Esophagus (tissue), 2 donors: ENCODE results near the gene ST7L. TPM values are rescaled to one million over a fixed set of nuclear protein-coding genes. Genes with fewer than 3 reads are reported as not detected.
"Not testable (repeated sequence)": the region's sequence is repeated elsewhere in the genome, so short reads cannot be mapped to it uniquely, and the experiment has no call there.

ENCODE experiments used
- H3K27ac ChIP-seq, 2 donors: one replicate each; pipeline ENCODE4 v1.5.1; 2013; ENCODE audit warnings: low read depth in 2 of 2, mild to moderate bottlenecking in 2 of 2, inconsistent platforms in 1 of 2, low read length in 1 of 2, moderate library complexity in 1 of 2
- H3K27me3 ChIP-seq, 2 donors: one replicate each; pipeline ENCODE4 v1.6.1; 2013; ENCODE audit warnings: low read length in 2 of 2, control low read depth in 1 of 2, mild to moderate bottlenecking in 1 of 2; ENCODE audit not compliant: insufficient read depth in 2 of 2, control insufficient read depth in 1 of 2
- H3K36me3 ChIP-seq, 2 donors: one replicate each; pipeline ENCODE4 v1.6.1; 2013; ENCODE audit warnings: low read length in 1 of 2; ENCODE audit not compliant: control insufficient read depth in 2 of 2, insufficient read depth in 2 of 2
- H3K4me1 ChIP-seq, 2 donors: one replicate each; pipeline ENCODE4 v1.6.1; 2013; ENCODE audit warnings: low read length in 1 of 2; ENCODE audit not compliant: control insufficient read depth in 2 of 2, insufficient read depth in 2 of 2
- H3K4me3 ChIP-seq, 2 donors: one replicate each; pipeline ENCODE4 v1.5.1; 2013; ENCODE audit warnings: low read length in 2 of 2, mild to moderate bottlenecking in 2 of 2, low read depth in 1 of 2, moderate library complexity in 1 of 2
- H3K9me3 ChIP-seq, 2 donors: one replicate each; pipeline ENCODE4 v1.6.1; 2013; ENCODE audit warnings: mild to moderate bottlenecking in 2 of 2, low read depth in 1 of 2, low read length in 1 of 2, moderate library complexity in 1 of 2; ENCODE audit not compliant: control insufficient read depth in 2 of 2, insufficient read depth in 1 of 2
- WGBS, 2 donors: extraction: QIAGEN DNeasy Blood & Tissue Kit; methylation state at CpG; one replicate each; pipeline ENCODE4 v1.1.7; 2013; 5-methylcytosine and 5-hydroxymethylcytosine counted together
- polyA plus RNA-seq, 2 donors: library from polyadenylated mRNA; stranded (reverse); fragments of 200-250 nt; gene quantifications; one replicate each; pipeline ENCODE4 v1.2.3, GENCODE V29; 2013
- donor health status: healthy with polysubstance abuse.
- donor health status: Bipolar disorder and iron deficiency.

Gene ST7L
- polyA plus RNA-seq, 2 donors, result 8.9 to 12.0 TPM

DNA sequence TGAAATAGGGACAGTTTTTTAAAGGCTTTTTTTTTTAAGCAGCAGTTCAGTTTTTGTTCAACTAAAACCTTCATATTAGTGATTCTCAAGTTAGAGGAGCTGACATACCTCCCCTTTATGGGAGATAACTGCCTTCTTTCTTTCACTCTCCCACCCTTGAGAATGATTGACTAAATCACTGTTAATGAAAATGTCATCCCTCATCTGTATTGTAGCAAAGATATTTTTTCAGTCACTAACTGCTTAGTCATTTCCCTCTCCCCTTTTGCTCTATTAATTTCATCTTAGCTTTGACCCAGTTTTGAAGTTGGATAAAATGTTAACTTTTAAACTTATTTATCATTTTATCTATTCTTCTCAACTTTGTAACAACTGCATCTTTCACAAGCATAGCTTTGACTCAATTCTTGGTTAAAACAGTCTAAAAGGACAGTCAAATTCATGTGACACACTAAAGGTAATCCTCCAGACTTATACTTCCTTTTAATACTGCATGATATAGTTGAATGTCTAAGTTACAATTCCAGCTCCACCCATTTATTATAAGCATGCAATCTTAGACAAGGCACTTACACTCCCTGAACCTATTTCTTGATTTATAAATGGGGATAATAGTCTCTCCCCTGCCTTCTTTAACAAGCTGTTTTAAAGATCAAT, 17.8 kb upstream of the ST7L start:
- no peaks in the 10 kb centered on the region for H3K36me3 ChIP-seq
- no peaks in the 10 kb centered on the region for H3K4me1 ChIP-seq
- no peak overlapping the region for H3K27ac ChIP-seq

DNA sequence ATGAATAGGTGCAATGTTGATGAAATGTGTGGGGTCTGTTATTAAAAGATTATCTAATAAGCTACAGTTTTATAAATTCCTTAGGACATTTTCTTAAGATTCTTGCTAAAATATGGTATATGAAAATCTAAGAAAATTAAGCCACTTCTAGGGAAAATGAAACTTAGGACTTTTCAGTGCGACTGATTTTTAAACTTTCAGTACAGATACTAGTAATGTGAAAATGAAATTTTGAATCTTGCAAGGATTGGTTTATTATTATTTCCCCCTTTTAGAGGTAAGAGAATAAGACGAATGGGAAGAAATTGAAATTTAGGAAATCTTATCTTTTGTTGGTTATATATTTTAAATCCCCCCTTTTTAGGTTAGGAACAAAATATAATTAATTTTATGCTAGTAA, 17.1 kb upstream of the ST7L start:
- no peaks in the 10 kb centered on the region for H3K9me3 ChIP-seq
- H3K4me1 ChIP-seq, result no peaks in the 10 kb centered on the region
- H3K27ac ChIP-seq, result no peak overlapping the region
- no peaks in the 10 kb centered on the region for H3K36me3 ChIP-seq
- no peak overlapping the region for H3K4me3 ChIP-seq
- WGBS, 2 donors, result 83 to 85% methylated on average over 2 of the region's 2 CpGs
- no peaks in the 10 kb centered on the region for H3K27me3 ChIP-seq

More for the DNA sequence above, 17.8 kb upstream of the ST7L start:
- H3K4me3 ChIP-seq, result no peak overlapping the region
- no peaks in the 10 kb centered on the region for H3K9me3 ChIP-seq
- no peaks in the 10 kb centered on the region for H3K27me3 ChIP-seq

DNA sequence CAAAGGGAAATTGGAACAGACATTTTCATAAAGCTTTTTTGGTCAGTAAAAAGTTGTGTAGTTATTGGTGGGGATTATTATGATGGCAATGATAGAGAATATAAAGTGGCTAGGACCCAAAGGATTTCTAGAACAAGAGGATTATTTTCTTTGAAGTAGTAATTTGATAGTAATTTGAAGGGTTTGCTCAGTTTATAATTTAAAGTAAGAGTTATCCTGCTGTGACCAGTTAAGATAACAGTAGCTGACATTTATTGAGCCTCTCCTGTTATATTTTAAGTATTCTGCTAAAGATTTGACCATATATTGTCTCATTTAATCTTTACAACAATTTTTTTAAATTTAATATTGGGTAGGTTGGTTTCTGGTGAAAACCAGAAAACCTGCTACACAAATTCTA, 15.4 kb upstream of the ST7L start:
- Histone ChIP-seq H3K27ac (no peak overlapping the region), H3K27me3 (no peaks in the 10 kb centered on the region), H3K9me3 (no peaks in the 10 kb centered on the region), H3K36me3 (no peaks in the 10 kb centered on the region), H3K4me1 (no peaks in the 10 kb centered on the region), H3K4me3 (no peak overlapping the region)

- H3K36me3 ChIP-seq, result no peaks in the 10 kb centered on the region
- no peaks in the 10 kb centered on the region for H3K9me3 ChIP-seq
- H3K27ac ChIP-seq, result no peak overlapping the region
- no peaks in the 10 kb centered on the region for H3K4me1 ChIP-seq
- WGBS, 2 donors, result 78 to 92% methylated on average over 2 of the region's 2 CpGs
- H3K27me3 ChIP-seq, result no peaks in the 10 kb centered on the region
- H3K4me3 ChIP-seq, result no peak overlapping the region
Observed at GRCh38 chr1:112633628-112634027, 14.7 kb upstream of the ST7L start.

DNA sequence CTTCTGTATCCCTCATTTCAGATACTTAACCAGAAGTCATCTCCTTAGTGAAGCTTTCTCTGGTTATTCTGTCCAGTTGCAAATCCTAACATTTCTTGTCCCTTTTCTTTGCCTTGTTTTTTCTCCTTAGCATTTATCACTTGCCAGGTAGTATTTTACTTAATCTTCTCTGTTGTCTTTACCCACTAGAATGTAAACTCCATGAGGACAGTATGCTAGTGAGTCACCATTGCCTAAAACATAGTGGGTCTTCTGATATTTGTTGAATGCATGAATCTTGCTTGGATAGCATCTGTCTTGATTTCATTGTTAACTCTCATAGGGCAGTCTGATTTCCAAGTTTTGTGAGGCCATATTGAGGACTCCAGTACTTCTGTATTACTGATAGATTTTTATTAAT, 10.3 kb upstream of the ST7L start:
- H3K27ac ChIP-seq, result no peak overlapping the region
- no peak overlapping the region for H3K4me3 ChIP-seq
- H3K36me3 ChIP-seq, result peaks cover 0 to 2% of the 10 kb centered on the region in 2 donors
- H3K27me3 ChIP-seq, result no peaks in the 10 kb centered on the region
- peaks cover 2 to 3% of the 10 kb centered on the region in 2 donors for H3K4me1 ChIP-seq
- no peaks in the 10 kb centered on the region for H3K9me3 ChIP-seq

- H3K27me3 ChIP-seq, result no peaks in the 10 kb centered on the region
- peaks cover 2 to 3% of the 10 kb centered on the region in 2 donors for H3K4me1 ChIP-seq
- 71 to 75% methylated on average over 2 of the region's 2 CpGs for WGBS, 2 donors
- H3K4me3 ChIP-seq, result no peak overlapping the region
- H3K27ac ChIP-seq, result no peak overlapping the region
- peaks cover 0 to 2% of the 10 kb centered on the region in 2 donors for H3K36me3 ChIP-seq
- no peaks in the 10 kb centered on the region for H3K9me3 ChIP-seq
Observed at GRCh38 chr1:112628516-112628915, 9.6 kb upstream of the ST7L start.

- H3K27me3 ChIP-seq, result no peaks in the 10 kb centered on the region
- no peak overlapping the region for H3K27ac ChIP-seq
- H3K36me3 ChIP-seq, result peaks cover 0 to 2% of the 10 kb centered on the region in 2 donors
- peaks cover 2 to 3% of the 10 kb centered on the region in 2 donors for H3K4me1 ChIP-seq
- H3K9me3 ChIP-seq, result no peaks in the 10 kb centered on the region
- H3K4me3 ChIP-seq, result no peak overlapping the region
Observed at GRCh38 chr1:112626887-112627286, 7.9 kb upstream of the ST7L start.

GRCh38 chr1:112626193-112626592, 7.3 kb upstream of the ST7L start:
- Histone ChIP-seq H3K9me3 (no peaks in the 10 kb centered on the region), H3K4me1 (peaks cover 2 to 3% of the 10 kb centered on the region in 2 donors), H3K27ac (no peak overlapping the region), H3K27me3 (no peaks in the 10 kb centered on the region), H3K4me3 (no peak overlapping the region), H3K36me3 (peaks cover 0 to 2% of the 10 kb centered on the region in 2 donors)
- 92 to 93% methylated on average over 5 of the region's 5 CpGs for WGBS, 2 donors

GRCh38 chr1:112625696-112626095, 6.8 kb upstream of the ST7L start:
- Histone ChIP-seq H3K9me3 (no peaks in the 10 kb centered on the region), H3K27ac (no peak overlapping the region), H3K36me3 (peaks cover 0 to 2% of the 10 kb centered on the region in 2 donors), H3K4me1 (peaks cover 2 to 3% of the 10 kb centered on the region in 2 donors), H3K27me3 (no peaks in the 10 kb centered on the region), H3K4me3 (no peak overlapping the region)
- WGBS, 2 donors, result 92 to 97% methylated on average over 2 of the region's 2 CpGs

DNA sequence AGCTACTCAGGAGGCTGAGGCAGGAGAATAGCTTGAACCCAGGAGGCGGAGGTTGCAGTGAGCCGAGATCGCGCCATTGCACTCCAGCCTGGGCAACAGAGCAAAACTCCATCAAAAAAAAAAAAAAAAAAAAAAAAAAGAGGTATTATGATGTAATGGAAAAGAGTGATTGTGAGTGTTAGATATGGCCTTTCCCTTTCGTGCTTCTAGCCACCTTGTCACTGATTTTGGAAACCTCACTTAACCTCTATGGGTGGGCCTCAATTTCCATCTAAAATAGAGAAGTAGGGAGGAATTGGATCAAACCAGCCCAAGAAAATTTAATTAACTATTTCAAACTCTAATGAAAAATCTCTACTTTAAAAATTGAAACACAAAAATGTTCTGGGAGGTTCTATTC, 5.6 kb upstream of the ST7L start:
- not testable (repeated sequence) for H3K27me3 ChIP-seq, H3K9me3 ChIP-seq, H3K4me3 ChIP-seq, H3K36me3 ChIP-seq, H3K4me1 ChIP-seq, H3K27ac ChIP-seq
- WGBS, 2 donors, result 85 to 92% methylated on average over 5 of the region's 5 CpGs
